Myocyte (in vitro differentiated cells): Measurements from ENCODE around the gene CINP. TPM values are rescaled to one million over a fixed set of nuclear protein-coding genes. Genes with fewer than 3 reads are reported as not detected.
A peak's percentile ranks its signal among the peaks of the same experiment; 100 is the strongest.
"Not testable (repeated sequence)": the region's sequence is repeated elsewhere in the genome, so short reads cannot be mapped to it uniquely, and the experiment has no call there.

ENCODE experiments used
- DNase-seq: peaks from one replicate; pipeline ENCODE4 v3.0.0-alpha.2; 2012; ENCODE audit warnings: low read depth
- total RNA-seq: library from RNA; depleted of rRNA; stranded (reverse); fragments of >200 nt; gene quantifications from 2 replicates; pipeline ENCODE4 v1.2.3, GENCODE V29; 2014

Gene CINP
- total RNA-seq, 1 donor from 2014 or later, result 55.5 TPM

DNA sequence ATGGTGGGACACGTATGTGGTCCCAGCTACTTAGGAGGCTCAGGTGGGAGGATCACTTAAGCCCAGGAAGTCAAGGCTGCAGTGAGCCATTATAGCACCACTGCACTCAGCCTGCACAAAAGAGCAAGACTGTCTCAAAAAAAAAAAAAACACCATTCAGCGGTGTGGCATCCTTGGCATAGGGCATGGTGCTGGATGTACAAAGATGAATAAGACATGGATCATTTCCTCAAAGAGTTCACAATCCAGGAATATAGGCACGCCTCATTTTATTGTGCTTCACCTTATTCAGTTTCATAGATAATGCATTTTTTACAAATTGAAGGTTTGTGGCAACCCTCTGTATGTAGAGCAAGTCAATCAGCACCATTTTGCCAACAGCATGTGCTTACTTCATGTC is 6.4 kb downstream of the CINP start:
- no peak for DNase-seq

DNA sequence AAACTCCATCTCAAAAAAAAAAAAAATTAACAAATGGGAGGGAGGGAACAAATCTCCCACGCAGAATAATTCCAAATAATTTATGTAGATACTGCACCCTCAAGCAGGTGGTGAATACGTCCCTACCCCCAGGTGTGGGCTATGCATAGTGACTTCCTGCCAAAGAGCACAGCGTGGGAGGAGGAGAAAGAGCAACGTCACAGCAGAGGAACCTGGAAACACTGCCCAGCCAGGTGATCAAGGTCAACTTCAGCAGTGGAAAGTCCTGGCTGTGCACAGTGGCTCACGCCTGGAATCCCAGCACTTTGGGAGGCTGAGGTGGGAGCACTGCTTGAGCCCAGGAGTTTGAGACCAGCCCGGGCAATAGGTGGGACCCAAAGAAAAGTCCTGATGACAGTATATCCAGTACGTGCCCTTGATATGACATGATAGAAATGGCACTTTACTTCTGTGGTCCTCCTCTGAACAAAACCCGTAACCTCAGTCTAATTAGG is 9.5 kb downstream of the CINP start:
- no peak for DNase-seq

DNA sequence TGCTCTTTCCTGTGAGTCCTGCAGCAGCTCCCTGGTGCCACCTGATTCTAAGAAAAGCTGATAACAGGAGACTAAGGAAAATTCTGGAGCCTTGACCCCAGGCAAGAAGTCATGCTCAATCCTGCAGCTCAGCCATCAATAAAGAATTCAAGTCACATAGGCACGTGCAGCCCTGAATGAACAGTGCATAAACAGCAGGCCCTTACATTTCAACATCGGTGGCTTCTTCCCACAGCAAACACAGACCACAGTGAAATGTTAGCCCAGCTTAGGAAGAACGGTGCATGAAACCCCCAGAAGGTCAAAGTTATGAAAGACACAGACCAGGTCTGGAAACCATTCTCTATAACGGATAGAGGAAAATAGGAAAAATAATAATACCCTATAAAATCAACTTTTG is 10.5 kb downstream of the CINP start:
- no peak for DNase-seq

DNA sequence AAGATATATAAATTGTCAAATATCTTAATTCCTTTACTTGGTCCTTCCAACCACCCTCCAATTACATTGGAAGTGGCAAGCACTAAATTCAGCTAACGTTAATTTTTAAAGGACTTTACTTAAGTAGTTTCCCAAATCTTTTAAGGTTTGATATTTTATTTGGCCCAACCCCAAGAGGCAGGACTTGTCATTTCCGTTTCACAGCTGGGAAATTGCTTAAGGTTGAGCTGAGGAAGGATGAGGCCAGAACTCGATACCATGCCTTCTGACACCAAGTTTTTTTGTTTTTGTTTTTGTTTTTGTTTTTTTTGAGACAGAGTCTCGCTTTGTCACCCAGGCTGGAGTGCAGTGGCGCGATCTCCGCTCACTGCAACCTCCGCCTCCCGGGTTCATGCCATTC is 11.1 kb downstream of the CINP start:
- not testable (repeated sequence) for DNase-seq

DNA sequence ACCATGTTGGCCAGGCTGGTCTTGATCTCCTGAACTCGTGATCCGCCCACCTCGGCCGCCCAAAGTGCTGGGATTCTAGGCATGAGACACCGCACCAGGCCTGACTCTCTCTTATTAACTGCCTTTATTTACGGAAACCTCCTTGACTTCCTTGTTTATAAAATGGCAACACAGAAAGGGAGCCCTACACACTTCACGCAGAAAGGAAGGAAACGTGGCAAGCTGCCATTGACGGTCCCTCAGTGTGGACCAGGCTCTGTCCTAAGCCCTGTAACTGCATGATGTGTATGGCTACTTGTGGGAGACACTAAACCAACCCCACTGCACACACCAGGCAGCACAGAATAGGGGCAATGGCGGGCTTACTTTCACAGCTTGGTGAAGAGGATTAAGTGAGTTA is 11.7 kb downstream of the CINP start:
- no peak for DNase-seq

DNA sequence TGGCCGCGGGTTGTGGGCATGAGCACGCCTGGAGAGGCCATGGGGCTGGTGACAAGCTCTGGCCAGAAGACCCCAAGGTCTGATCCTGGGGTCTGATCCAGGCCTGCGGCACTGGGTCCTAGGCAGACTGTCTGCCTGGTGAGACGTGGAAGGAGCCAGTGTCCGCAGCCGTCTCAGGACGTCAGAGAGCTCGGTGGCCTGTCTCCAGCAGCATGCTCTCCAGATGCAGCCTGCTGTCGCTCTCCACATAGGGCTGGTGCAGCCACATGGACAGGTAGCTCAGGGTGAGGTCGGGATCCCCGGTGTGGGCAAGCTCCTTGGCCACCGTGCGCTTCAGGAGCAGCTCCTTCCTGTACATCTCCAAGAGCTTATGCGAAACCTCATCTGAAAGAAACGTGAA is 14.3 kb downstream of the CINP start:
- DNase-seq, result no peak

DNA sequence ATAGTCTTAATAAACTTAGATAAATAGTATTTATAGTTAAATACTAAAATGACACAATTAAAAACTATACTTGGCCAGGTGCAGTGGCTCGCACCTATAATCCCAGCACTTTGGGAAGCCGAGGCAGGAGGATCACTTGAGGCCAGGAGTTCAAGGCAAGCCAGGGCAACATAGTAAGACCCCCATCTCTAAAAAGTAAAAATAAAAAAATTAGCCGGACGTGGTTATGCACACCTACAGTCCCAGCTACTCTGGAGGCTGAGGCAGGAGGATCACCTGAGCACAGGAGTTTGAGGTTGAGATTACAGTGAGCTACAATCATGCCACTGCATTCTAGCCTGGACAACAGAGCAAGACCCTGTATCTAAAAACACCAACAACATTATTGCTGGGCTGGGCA is 16.0 kb downstream of the CINP start:
- DNase-seq, result no peak

DNA sequence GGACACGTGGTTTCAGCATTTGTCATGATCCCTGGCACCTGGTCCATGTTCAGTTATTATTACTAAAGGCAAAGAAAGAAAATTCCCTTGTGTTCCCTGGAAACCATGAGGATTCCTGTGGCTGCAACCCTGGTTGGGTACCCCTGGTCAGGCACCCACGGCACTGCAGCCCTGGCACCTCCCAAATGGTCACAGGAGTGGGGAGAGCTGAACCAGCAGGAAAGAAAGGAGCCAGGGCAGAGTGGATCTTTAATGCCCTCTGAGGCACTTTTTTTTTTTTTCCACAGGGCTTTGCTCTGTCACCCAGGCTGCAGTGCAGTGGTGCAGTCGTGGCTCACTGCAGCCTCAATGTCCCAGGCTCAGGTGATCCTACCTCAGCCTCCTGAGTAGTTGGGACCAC is 17.5 kb downstream of the CINP start:
- peak; percentile 5 for DNase-seq

DNA sequence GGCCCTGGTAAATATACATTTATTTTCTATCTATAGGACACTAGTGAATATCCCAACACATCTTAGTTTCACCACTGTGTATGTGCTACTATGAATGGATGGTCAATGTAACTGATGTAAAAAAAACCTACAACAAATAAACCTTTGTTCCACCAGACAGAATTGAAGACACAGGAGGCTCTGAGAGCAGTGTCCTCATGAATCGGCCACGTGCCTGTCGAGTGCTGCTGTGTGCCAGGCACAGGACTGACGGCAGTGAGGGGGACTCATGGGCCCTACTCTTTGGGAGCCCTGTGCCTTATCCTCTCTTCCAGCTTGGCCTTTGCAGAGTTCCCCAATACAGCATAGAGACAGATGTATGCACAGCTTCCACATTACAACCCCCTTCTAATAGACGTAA is 18.2 kb downstream of the CINP start:
- no peak for DNase-seq

DNA sequence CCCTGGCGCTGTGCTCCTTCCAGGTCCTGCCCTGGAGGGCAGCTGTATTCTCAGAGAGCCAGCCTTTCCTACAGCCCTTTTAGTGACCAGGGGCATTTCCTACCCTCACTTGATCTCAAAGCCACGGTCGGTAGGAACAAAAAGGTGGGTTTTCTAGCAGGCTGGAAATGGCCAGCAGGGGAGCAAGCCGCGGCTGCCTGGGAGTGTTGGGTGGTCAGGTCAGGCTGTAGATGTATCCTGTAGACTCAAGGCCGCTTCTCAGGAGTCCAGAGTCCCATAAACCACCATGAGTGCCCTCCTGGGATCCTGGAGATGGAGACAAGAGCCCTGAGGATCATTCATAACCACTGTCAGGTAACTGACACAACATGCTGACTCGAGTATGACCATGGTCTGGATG is 18.6 kb downstream of the CINP start:
- DNase-seq, result no peak

DNA sequence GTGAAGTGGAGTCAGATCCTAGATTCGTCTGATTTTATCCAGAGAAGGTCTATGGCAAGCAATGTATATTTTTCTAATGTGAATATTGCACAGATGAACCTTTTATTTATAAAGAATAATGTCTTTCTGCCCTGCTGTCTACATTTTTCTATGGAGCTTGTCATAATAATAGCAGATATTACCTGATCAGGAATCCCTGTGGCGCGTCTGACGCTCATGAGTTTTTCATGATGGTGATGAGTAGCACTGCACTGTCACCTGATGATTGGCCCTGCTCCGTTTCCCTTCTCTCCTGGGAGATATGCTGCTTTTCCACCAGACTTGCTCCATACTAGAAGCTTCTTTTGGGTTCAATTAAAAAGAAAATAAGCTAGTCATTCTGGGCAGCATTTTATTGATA is 20.5 kb downstream of the CINP start:
- no peak for DNase-seq

DNA sequence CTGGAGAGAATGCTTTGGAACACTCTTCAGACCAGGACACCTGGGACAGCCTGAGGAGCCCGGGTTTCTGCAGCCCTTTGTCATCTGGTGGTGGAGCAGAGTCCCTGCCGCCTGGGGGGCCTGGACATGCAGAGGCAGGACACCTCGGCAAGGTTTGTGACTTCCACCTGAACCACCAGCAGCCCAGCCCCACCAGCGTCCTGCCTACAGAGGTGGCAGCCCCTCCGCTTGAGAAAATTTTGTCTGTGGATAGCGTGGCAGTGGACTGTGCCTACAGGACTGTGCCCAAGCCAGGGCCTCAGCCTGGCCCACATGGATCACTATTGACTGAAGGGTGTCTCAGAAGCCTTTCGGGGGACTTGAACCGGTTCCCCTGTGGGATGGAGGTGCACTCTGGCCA is 21.1 kb downstream of the CINP start:
- DNase-seq, result no peak

DNA sequence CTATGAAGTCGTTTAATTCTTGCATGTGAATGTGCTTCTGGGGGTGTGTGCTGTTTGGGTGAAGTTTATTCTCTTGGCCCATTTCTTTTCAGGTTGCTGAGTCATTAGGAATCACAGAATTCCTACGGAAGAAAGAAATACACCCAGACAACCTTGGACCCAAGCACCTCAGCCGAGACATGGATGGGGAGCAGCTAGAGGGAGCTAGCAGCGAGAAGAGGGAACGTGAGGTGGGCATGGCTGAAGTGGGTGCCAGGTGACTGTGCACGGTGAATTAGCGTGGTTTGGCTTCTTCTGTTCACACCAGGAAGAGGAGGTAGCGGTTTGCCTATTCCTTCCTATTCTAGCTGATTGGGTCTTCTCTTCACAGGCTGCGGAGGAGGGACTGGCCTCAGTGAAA is 24.0 kb downstream of the CINP start:
- no peak for DNase-seq

DNA sequence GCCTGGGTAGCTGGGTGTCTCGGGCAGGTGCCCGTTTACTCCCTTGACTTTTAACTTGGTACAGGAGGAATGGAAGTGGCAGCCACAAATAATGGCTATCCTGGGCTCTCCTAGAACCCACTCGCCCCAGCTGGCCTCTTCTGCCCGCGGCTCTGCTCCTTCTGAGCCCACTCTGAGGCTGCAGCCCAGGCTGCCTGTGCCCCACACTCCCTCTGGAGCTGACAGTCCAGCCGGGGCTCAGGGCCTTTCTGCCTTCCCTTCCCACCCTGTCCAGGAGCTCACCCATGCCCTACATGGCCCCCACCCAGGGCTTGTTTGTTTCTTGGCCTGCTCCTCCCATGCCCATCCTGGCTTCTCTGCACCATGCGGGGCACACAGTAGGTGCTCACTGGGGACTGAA is 27.5 kb downstream of the CINP start:
- no peak for DNase-seq

DNA sequence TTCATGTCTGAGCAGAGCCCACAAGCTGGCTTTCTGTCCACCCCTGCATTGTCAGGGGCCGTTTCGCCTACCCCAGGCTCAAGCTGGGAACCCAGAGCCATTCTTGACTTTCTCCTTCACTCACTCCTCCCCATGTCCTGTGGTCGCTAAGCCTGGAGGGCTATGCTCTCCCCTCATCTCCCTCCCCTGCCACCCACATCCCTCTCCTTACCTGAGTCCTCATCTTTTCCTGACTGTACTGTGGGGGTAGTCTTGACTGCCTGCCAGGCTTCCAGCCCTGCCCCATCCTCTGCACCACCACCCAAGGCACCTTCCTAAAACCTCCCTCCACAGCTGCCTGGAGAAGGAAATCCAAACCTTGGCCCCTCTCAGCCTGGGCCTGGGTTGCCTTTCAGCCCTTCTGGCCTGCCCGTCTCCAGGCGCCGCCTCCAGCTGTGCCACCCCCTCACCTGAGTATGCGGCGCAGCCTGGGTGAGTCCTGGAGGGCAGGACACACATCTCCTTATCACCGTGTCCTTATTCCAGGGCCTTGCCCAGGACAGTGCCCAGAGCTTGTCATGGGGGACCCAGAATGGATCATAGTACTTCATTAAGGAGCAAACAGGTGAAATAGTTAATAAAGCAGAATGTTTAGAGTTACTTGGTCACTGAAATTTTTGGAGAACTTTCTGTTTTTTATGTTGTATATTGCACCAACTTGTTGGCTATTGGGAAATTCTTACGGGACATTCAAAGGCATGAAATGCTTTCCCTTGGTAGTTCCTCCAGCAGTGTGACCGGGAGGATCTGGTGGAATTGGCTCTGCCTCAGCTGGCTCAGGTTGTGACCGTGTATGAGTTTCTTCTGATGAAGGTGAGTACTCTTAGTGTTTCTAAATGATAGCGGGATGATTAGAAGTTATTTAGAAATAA is 28.6 kb downstream of the CINP start:
- DNase-seq, result no peak

DNA sequence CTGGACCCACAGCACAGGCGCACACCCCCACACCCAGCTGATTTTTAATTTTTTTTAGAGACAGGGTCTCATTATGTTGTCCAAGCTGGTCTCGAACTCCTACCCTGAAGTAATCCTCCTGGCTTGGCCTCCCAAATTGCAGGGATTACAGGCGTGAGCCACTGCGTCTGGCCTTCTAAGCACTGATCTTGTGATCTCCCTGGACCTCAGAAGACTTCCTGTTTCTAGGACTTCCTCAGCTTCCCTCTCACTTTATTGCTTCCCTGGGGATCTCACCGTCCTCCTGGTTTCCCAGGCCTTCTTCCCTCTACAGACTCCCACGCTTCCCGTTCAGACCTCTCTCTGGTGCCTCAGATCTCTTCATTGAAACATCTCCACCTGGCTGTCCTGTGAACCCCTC is 29.3 kb downstream of the CINP start:
- DNase-seq, result no peak

DNA sequence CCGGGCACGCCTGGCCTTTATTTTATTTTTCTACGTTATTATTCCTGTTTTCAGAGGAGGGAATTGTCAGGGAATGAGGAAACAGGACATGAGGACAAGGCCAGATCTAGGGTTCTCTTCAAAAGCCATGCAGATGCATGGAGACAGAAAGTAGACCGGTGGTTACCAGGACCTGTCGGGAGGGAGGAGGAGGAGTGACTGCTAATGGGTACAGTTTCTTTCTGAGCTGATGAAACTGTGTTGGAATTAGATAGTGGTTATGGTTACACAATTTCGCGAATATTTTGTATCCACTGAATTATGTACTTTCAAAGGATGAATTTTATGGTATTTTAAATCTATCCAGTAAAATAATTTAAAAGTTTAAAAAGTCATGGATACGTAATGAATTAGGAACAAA is 31.9 kb downstream of the CINP start:
- DNase-seq, result no peak

DNA sequence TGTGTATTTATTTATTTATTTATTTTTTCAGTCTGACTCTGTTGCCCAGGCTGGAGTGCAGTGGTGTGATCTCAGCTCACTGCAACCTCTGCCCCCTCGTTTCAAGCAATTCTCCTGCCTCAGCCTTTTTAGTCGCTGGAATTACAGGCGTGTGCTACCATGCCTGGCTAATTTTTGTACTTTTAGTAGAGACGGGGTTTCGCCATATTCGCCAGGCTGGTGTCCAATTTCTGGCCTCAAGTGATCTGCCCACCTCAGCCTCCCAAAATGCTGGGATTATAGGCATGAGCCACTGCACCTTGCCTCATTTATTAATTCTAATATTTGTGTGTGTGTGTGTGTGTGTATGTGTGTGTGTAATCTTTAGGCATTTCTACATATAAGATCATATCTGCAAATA is 33.3 kb downstream of the CINP start:
- DNase-seq, result not testable (repeated sequence)

DNA sequence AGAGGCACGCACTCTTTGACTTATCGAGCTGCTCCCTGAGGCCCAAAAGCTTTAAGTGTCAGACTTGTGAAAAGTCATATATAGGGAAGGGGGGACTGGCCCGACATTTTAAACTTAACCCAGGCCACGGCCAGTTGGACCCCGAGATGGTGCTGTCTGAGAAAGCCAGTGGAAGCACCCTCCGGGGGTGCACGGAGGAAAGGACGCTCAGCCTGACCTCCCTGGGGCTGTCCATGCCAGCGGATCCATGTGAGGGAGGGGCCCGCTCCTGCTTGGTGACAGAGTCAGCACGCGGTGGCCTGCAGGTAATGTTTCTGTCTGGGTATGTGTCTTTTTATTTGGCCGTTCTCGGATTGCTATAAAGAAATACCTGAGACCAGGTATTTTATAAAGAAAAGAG is 36.1 kb downstream of the CINP start:
- no peak for DNase-seq

DNA sequence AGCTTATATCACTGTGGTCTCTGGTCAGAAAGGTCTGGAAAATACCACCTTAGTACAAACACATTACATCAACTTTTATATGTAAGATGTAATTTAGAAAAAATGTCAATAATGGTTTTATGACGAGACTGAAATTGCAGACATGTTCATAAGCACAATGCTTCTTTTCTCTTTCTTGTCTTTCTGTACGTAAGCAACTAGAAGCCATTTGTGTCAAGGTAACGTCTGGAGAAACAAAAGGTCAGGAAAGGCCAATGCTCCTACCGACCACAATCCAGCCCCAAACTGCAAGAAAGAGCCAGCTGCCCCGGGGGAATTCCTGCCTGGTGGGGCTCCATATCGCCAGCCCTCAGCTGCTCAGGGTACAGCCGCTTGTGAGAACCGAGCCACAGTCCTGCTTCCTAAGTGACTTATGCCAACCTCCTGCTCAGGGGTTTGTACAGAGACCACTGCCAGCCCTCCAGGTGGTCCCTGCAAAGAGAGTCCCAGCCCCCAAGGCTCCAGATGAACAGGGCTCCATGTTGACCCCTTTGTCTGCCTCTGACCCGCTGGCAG is 36.8 kb downstream of the CINP start:
- DNase-seq, result peak; percentile 53

DNA sequence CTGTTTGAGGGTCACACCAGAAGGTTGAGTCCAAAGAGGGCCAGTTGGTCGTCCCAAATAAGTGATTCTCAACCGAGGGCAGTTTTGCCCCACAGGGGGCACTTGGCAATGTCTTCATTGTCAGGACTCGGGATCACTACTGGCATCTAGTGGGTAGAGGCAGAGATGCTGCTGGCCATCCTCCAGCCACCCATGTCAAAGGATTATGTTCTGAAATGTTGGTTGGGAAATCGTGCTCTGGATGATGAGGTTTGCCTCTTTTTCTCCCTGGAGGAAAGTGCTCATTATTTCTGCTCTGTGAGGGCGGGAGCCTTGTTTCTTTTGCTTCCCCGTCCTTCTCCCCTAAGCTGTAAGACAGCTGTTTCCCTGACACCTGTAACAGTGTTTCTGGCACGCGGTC is 39.6 kb downstream of the CINP start:
- peak; percentile 87 for DNase-seq

DNA sequence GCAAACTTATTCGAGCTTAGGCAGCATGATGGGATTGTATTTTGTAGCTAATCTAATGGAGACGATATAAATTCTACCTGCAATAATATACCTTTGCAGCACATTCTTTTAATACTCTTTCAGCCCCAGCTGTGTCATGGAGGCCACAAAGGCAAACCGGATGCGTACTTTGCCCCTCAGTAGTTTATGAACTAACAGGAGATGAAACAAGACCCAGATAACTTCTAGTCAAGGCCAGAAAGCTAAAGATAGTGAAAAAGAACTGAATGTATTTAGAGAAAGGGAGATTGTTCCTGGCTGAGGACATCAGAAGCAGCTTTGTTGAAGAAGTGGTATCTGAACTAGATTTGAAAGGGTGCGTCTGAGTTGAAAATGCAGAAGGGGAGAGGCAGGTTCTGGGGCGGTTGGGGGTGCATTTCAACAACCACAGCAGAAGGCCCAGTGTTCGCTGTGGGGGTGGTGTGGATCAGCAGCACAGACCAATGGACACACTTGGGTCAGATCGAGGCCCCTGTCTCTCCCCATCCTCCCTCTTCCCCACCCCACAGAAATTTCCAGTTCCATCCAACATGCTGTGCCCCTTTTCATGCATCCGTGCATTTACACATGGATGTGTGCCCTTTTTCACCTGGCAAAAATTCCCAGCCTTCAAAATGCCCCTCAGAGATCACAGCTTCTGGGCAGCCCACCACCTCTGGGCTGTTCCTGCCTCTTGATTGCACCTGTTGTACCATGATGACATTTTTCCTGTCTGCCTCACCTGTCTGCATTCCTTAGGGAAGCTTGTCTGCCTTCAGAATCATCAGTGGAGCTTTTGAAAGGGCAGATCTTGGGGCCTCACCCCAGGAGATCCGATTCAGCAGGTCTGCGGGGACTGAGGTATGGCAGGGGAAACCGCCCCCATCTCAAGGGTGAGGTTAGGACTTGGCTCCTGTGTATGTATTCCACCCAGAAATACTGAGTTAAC is 41.0 kb downstream of the CINP start:
- no peak for DNase-seq
